DND-41 (cell line): Measurements from ENCODE around the gene SRD5A1.

Experiments used
- CTCF ChIP-seq: IDR thresholded peaks from 2 replicates; pipeline ENCODE4 v1.5.1; 2012; ENCODE audit warnings: borderline replicate concordance, low read length, moderate library complexity, mild to moderate bottlenecking; ENCODE audit not compliant: poor library complexity, severe bottlenecking; ENCODE audit errors: extremely low read depth
- EZH2 ChIP-seq: IDR thresholded peaks from 3 replicates; pipeline ENCODE4 v1.6.1; 2012; ENCODE audit warnings: borderline replicate concordance, low read depth, mild to moderate bottlenecking, moderate library complexity, low read length, inconsistent platforms; ENCODE audit not compliant: severe bottlenecking

- TF ChIP-seq CTCF (no peak), EZH2 (no peak)
Observed at GRCh38 chr5:6649186-6649585, 15.9 kb downstream of the SRD5A1 start.
